GM19324 (cell line): ENCODE measurements around the gene MAGI1.

Source experiments
- ATAC-seq: cut with Tn5 transposase; IDR thresholded peaks from one replicate; pipeline ENCODE4 v1.9.1; 2021; ENCODE audit warnings: mild to moderate bottlenecking, moderate library complexity; ENCODE audit not compliant: unreplicated experiment, low FRiP score

Gene MAGI1

DNA sequence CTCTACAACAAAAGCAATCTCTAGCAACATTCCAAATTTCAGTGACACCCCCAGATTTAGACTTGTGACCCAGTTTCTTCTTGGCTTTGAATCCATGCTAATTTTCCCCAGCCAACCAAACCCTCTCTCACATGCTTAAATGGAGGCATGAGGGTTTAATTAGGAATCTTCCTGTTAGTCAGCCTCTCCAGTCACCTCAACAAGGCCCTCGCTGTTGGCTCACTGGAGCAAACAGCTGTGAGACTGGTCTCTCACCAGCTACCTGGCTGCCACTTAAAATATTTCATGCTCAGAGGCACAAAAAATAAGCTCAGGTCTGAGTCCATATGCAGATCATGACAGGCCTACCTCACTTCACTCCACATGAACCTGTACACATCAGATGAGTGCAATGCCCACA, 720.5 kb downstream of the MAGI1 start:
- no peak for ATAC-seq

DNA sequence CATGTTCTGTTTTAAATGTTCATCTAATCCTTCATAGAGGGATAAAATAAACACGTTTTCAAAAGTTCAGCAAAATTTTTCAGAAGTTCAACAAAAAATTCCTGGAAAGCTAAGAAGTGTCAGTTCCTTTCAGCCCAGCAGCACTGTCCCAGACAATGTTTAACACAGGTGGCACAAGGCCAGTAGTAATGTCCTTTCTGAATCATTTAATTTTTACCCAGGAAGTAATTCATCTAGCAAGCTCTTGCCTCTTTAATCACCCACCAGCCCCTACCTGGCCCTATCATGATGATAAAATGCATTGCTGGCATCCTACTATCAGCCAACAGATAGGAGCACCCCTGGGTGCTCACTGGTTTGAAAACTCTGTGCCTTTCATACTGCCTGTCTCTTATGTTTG, 723.8 kb downstream of the MAGI1 start:
- no peak for ATAC-seq

DNA sequence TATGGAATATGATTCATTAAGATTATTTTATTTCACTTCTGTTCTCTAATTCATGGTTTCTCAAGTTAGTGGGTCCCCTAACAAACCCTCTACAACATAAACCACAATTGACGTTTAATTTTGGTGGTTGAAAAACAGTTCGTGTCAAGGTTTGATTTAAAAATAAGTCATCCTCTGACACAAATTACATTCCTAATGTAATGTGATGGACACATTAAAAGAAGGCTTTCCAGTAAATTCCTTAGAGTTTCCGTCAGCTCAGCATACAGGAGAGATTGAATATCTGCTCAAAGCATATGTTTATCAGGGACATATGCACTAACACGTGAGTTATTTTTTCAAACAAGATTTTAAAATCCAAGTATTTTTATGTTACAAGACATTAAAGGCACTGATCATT, 724.4 kb downstream of the MAGI1 start:
- ATAC-seq = no peak

DNA sequence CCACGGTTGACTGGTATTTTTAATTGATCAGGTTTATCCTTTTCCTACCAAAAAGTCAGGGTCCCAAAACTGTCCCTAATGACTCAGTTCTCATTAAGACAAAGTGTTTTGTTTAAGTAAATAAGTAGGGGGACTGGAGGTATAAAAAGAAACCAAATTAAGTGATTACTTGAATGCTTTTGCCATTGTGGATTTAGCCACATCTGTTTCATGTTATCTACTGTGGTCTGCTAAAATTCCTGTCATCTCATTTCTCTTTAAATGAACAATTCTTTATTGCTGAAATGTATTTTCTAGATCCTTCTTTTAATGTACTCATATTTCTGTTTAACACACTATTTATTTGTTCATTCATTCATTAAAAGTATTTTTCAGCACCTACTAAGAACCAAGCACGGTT, 725.1 kb downstream of the MAGI1 start:
- no peak for ATAC-seq

DNA sequence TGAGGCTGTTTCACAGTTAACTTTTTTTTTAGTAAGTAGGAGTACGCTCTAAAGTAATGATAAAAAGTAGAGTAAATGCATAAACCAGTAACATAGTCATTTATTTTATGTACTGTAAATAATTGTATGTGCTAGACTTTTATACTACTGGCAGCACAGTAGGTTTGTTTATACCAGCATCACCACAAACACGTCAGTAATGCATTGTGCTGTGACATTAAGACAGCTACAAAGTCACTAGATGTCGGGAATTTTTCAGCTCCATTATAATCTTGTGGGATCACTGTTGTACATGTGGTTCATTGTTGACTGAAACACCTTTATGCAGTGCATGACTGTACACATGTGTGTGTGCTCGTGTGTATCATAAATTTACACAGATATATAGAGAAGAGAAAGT, 732.9 kb downstream of the MAGI1 start:
- ATAC-seq = no peak
